ENCODE data around the gene TFPI. TPM values are rescaled to one million over a fixed set of nuclear protein-coding genes. Genes with fewer than 3 reads are reported as not detected.
"Not testable (repeated sequence)": the region's sequence is repeated elsewhere in the genome, so short reads cannot be mapped to it uniquely, and the experiment has no call there.

TFPI gene
- total RNA-seq, 1 experiment from 2014 or later = 16.0 TPM

- peak overlapping the region; percentile 90 for H3K9ac ChIP-seq (ENCODE audit: low read length)
- H3K4me1 ChIP-seq (ENCODE audit: insufficient read depth, low read length) = peaks cover 71% of the 10 kb centered on the region
- peak; percentile 94 for DNase-seq
- TSS peak; percentile 66 for BruUV-seq (replicated peaks)
- H2AFZ ChIP-seq (ENCODE audit: low read length) = no peak overlapping the region
- H3F3A ChIP-seq (ENCODE audit: low read length, unreplicated experiment) = peaks cover 18% of the 10 kb centered on the region
- ChIA-PET POLR2A (ENCODE audit: unreplicated experiment) (no interaction called here), CTCF (interaction anchor here (0.6 kb wide), 2 partner anchors 42 to 984 kb away, joined by 3 read pairs; no protein-coding TSS in a partner anchor)
- ATAC-seq = peak; percentile 67
- TF ChIP-seq, protein P1, sequence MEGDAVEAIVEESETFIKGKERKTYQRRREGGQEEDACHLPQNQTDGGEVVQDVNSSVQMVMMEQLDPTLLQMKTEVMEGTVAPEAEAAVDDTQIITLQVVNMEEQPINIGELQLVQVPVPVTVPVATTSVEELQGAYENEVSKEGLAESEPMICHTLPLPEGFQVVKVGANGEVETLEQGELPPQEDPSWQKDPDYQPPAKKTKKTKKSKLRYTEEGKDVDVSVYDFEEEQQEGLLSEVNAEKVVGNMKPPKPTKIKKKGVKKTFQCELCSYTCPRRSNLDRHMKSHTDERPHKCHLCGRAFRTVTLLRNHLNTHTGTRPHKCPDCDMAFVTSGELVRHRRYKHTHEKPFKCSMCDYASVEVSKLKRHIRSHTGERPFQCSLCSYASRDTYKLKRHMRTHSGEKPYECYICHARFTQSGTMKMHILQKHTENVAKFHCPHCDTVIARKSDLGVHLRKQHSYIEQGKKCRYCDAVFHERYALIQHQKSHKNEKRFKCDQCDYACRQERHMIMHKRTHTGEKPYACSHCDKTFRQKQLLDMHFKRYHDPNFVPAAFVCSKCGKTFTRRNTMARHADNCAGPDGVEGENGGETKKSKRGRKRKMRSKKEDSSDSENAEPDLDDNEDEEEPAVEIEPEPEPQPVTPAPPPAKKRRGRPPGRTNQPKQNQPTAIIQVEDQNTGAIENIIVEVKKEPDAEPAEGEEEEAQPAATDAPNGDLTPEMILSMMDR (conservative IDR thresholded peaks at IDR 0.05; ENCODE audit: low read depth, low read length) = no peak; the same call in 1 of the 2 replicates
- TF ChIP-seq EZH2 (IDR thresholded peaks at IDR 0.05; ENCODE audit: low read length, unreplicated experiment) = no peak
- no peak for TF ChIP-seq EZH2phosphoT487 (IDR thresholded peaks at IDR 0.05; ENCODE audit: borderline replicate concordance, low read length)
- H4K20me1 ChIP-seq (ENCODE audit: low read length) = no peaks in the 10 kb centered on the region
- H3K36me3 ChIP-seq (ENCODE audit: low read depth, low read length) = no peaks in the 10 kb centered on the region
- no peaks in the 10 kb centered on the region for H3K27me3 ChIP-seq (ENCODE audit: low read length)
- peak overlapping the region; percentile 28; the same call in 1 of the 2 replicates for H3K4me3 ChIP-seq (ENCODE audit: low read length)
- H3K27ac ChIP-seq (ENCODE audit: low read length) = peak overlapping the region; percentile 97
- no peaks in the 10 kb centered on the region for H3K9me2 ChIP-seq (replicated peaks; ENCODE audit: low read length)
- intact Hi-C loops (cut with micrococcal nuclease) = loop anchor here (1.0 to 2.0 kb wide), 4 partner anchors 11 to 40 kb away; no protein-coding TSS in a partner anchor
- peak overlapping the region; percentile 65 for H3K4me2 ChIP-seq (ENCODE audit: low read length)
- H3K9me3 ChIP-seq (ENCODE audit: low read length) = no peaks in the 10 kb centered on the region
- no peaks in the 10 kb centered on the region for H3K79me2 ChIP-seq (ENCODE audit: low read length)
Observed at GRCh38 chr2:187541086-187542085, 12.8 kb downstream of the TFPI start.

- intact Hi-C loops (cut with micrococcal nuclease) = not testable (repeated sequence)
Observed at GRCh38 chr2:187538222-187538621, 16.0 kb downstream of the TFPI start.

GRCh38 chr2:187535381-187535780 lies 18.9 kb downstream of the TFPI start:
- H3K9me2 ChIP-seq (replicated peaks; ENCODE audit: low read length); DNase-seq; CTCF ChIA-PET; H3K79me2 ChIP-seq (ENCODE audit: low read length); H3K4me2 ChIP-seq (ENCODE audit: low read length); H3K4me3 ChIP-seq (ENCODE audit: low read length); H3K27ac ChIP-seq (ENCODE audit: low read length); H3K9ac ChIP-seq (ENCODE audit: low read length); ATAC-seq; BruUV-seq (replicated peaks); H2AFZ ChIP-seq (ENCODE audit: low read length); intact Hi-C loops (cut with micrococcal nuclease); H4K20me1 ChIP-seq (ENCODE audit: low read length); H3F3A ChIP-seq (ENCODE audit: low read length, unreplicated experiment); H3K27me3 ChIP-seq (ENCODE audit: low read length); H3K9me3 ChIP-seq (ENCODE audit: low read length); H3K36me3 ChIP-seq (ENCODE audit: low read depth, low read length); POLR2A ChIA-PET (ENCODE audit: unreplicated experiment): not testable (repeated sequence)
- H3K4me1 ChIP-seq (ENCODE audit: insufficient read depth, low read length) = peaks cover 26% of the 10 kb centered on the region

More at GRCh38 chr2:187538222-187538621, 16.0 kb downstream of the TFPI start:
- H2AFZ ChIP-seq (ENCODE audit: low read length); DNase-seq; H3K36me3 ChIP-seq (ENCODE audit: low read depth, low read length); H3K9ac ChIP-seq (ENCODE audit: low read length); BruUV-seq (replicated peaks); H3K79me2 ChIP-seq (ENCODE audit: low read length); CTCF ChIA-PET; POLR2A ChIA-PET (ENCODE audit: unreplicated experiment); H3K27ac ChIP-seq (ENCODE audit: low read length); H3K9me2 ChIP-seq (replicated peaks; ENCODE audit: low read length); H3K9me3 ChIP-seq (ENCODE audit: low read length); H3K4me3 ChIP-seq (ENCODE audit: low read length); H3F3A ChIP-seq (ENCODE audit: low read length, unreplicated experiment); H3K27me3 ChIP-seq (ENCODE audit: low read length); H4K20me1 ChIP-seq (ENCODE audit: low read length); H3K4me2 ChIP-seq (ENCODE audit: low read length); ATAC-seq: not testable (repeated sequence)
- peaks cover 39% of the 10 kb centered on the region for H3K4me1 ChIP-seq (ENCODE audit: insufficient read depth, low read length)

All from PC-3 (cell line).